ENCODE results near the gene MTNR1A. TPM values are rescaled to one million over a fixed set of nuclear protein-coding genes. Genes with fewer than 3 reads are reported as not detected.

MTNR1A gene
- total RNA-seq, 2 donors from 2014 or later: 1.3 to 1.6 TPM

- 58% methylated on average over 8 to 9 of the region's 9 CpGs for WGBS, 2 donors
- Histone ChIP-seq H3K4me1 (no peaks in the 10 kb centered on the region), H3K27ac (no peak overlapping the region), H3K36me3 (replicated peaks in 1 of 2; ENCODE audit: insufficient read depth in 1 of 2, low read depth in 2 of 2) (no peaks in the 10 kb centered on the region), H3K4me3 (no peak overlapping the region), H3K9me3 (no peaks in the 10 kb centered on the region), H3K27me3 (no peaks in the 10 kb centered on the region)
- intact Hi-C loops (cut with DNase I): no loop called here
- TF ChIP-seq CTCF (IDR thresholded peaks at IDR 0.05): no peak
- TF ChIP-seq POLR2A (IDR thresholded peaks at IDR 0.05): no peak
- DNase-seq: no peak
- no peak for ATAC-seq
Measured at GRCh38 chr4:186487726-186488125, 67.6 kb downstream of the MTNR1A start.

GRCh38 chr4:186486172-186486571 is 69.2 kb downstream of the MTNR1A start:
- DNase-seq (peak in 1 of 4 donors; percentile 11), ATAC-seq (no peak)
- no peaks in the 10 kb centered on the region for H3K27me3 ChIP-seq
- no peak overlapping the region for H3K27ac ChIP-seq
- H3K9me3 ChIP-seq: no peaks in the 10 kb centered on the region
- no peaks in the 10 kb centered on the region for H3K4me1 ChIP-seq
- H3K4me3 ChIP-seq: no peak overlapping the region
- no peaks in the 10 kb centered on the region for H3K36me3 ChIP-seq (replicated peaks in 1 of 2; ENCODE audit: insufficient read depth in 1 of 2, low read depth in 2 of 2)
- TF ChIP-seq CTCF (IDR thresholded peaks at IDR 0.05): no peak
- no peak for TF ChIP-seq POLR2A (IDR thresholded peaks at IDR 0.05)
- intact Hi-C loops (cut with DNase I): no loop called here
- WGBS, 2 donors: 41 to 48% methylated on average over 11 of the region's 11 CpGs

GRCh38 chr4:186485561-186486062 is 69.8 kb downstream of the MTNR1A start:
- TF ChIP-seq POLR2A (IDR thresholded peaks at IDR 0.05): no peak
- no peak for TF ChIP-seq CTCF (IDR thresholded peaks at IDR 0.05)
- intact Hi-C loops (cut with DNase I): no loop called here
- H3K4me3 ChIP-seq: no peak overlapping the region
- DNase-seq: peak in 2 of 4 donors; percentile 29 to 53
- H3K4me1 ChIP-seq: no peaks in the 10 kb centered on the region
- no peaks in the 10 kb centered on the region for H3K9me3 ChIP-seq
- 9 to 55% methylated on average over 10 to 14 of the region's 14 CpGs for WGBS, 2 donors
- no peaks in the 10 kb centered on the region for H3K36me3 ChIP-seq (replicated peaks in 1 of 2; ENCODE audit: insufficient read depth in 1 of 2, low read depth in 2 of 2)
- H3K27me3 ChIP-seq: no peaks in the 10 kb centered on the region
- no peak for ATAC-seq
- H3K27ac ChIP-seq: no peak overlapping the region

GRCh38 chr4:186485150-186485549 is 70.2 kb downstream of the MTNR1A start:
- Histone ChIP-seq H3K4me3 (no peak overlapping the region), H3K27ac (no peak overlapping the region), H3K9me3 (no peaks in the 10 kb centered on the region), H3K36me3 (replicated peaks in 1 of 2; ENCODE audit: insufficient read depth in 1 of 2, low read depth in 2 of 2) (no peaks in the 10 kb centered on the region), H3K4me1 (no peaks in the 10 kb centered on the region), H3K27me3 (no peaks in the 10 kb centered on the region)
- no peak for TF ChIP-seq POLR2A (IDR thresholded peaks at IDR 0.05)
- no peak for TF ChIP-seq CTCF (IDR thresholded peaks at IDR 0.05)
- no peak for ATAC-seq
- no peak for DNase-seq
- WGBS, 2 donors: 46 to 48% methylated on average over 4 to 5 of the region's 5 CpGs
- intact Hi-C loops (cut with DNase I): no loop called here

GRCh38 chr4:186483656-186484055 is 71.7 kb downstream of the MTNR1A start:
- H3K4me3 ChIP-seq: no peak overlapping the region
- no peak overlapping the region for H3K27ac ChIP-seq
- intact Hi-C loops (cut with DNase I): no loop called here
- DNase-seq: no peak
- TF ChIP-seq CTCF (IDR thresholded peaks at IDR 0.05): no peak
- no peak for TF ChIP-seq POLR2A (IDR thresholded peaks at IDR 0.05)
- no peaks in the 10 kb centered on the region for H3K27me3 ChIP-seq
- H3K36me3 ChIP-seq (replicated peaks in 1 of 2; ENCODE audit: insufficient read depth in 1 of 2, low read depth in 2 of 2): no peaks in the 10 kb centered on the region
- WGBS, 2 donors: 83 to 86% methylated on average over 13 to 16 of the region's 16 CpGs
- H3K4me1 ChIP-seq: no peaks in the 10 kb centered on the region
- ATAC-seq: no peak
- H3K9me3 ChIP-seq: no peaks in the 10 kb centered on the region
